DND-41 (cell line): Measurements from ENCODE around the gene SIDT2.

ENCODE experiments used
- EZH2 ChIP-seq: IDR thresholded peaks from 3 replicates; pipeline ENCODE4 v1.6.1; 2012; ENCODE audit warnings: borderline replicate concordance, low read depth, mild to moderate bottlenecking, moderate library complexity, low read length, inconsistent platforms; ENCODE audit not compliant: severe bottlenecking
- TF ChIP-seq, protein P1 (sequence below): IDR thresholded peaks from 2 replicates; pipeline ENCODE4 v1.5.1; 2012; ENCODE audit warnings: borderline replicate concordance, low read length, moderate library complexity, mild to moderate bottlenecking; ENCODE audit not compliant: poor library complexity, severe bottlenecking; ENCODE audit errors: extremely low read depth

DNA sequence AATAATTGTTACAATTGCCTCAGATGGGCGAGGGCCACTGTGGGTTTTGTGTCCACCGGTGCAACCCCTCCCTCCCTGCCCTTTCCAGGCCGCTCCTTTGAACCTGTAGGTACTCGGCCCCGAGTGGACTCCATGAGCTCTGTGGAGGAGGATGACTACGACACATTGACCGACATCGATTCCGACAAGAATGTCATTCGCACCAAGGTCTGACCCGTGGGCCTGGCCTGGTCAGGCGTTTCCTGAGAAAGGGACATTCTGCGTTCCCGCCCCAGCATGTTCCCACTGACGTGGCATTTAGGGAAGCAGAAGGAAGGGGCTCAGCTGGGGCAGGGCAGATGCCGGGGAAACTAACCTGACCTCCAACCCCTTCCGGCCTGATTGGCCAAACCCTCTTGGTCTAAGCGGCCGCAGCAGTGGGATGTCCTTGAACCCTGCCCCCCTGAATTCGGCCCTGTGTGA is 10.1 kb downstream of the SIDT2 start:
- TF ChIP-seq, protein P1, sequence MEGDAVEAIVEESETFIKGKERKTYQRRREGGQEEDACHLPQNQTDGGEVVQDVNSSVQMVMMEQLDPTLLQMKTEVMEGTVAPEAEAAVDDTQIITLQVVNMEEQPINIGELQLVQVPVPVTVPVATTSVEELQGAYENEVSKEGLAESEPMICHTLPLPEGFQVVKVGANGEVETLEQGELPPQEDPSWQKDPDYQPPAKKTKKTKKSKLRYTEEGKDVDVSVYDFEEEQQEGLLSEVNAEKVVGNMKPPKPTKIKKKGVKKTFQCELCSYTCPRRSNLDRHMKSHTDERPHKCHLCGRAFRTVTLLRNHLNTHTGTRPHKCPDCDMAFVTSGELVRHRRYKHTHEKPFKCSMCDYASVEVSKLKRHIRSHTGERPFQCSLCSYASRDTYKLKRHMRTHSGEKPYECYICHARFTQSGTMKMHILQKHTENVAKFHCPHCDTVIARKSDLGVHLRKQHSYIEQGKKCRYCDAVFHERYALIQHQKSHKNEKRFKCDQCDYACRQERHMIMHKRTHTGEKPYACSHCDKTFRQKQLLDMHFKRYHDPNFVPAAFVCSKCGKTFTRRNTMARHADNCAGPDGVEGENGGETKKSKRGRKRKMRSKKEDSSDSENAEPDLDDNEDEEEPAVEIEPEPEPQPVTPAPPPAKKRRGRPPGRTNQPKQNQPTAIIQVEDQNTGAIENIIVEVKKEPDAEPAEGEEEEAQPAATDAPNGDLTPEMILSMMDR, result no peak
- no peak for TF ChIP-seq EZH2
